GM08714 (cell line): ENCODE measurements around the gene VPS33B.
"Not testable (repeated sequence)": the region's sequence is repeated elsewhere in the genome, so short reads cannot be mapped to it uniquely, and the experiment has no call there.

Source experiments
- H3K4me3 ChIP-seq: fragments of 200-500 bp; sonication (Bioruptor generic); 2 replicates; pipeline ENCODE4 v1.5.1; 2014; ENCODE audit warnings: mild to moderate bottlenecking, low read length, inconsistent platforms
- ZNF274 ChIP-seq: IDR thresholded peaks from 2 replicates; pipeline ENCODE4 v1.6.1; 2012; ENCODE audit warnings: mild to moderate bottlenecking, low read depth, low read length

The VPS33B gene

DNA sequence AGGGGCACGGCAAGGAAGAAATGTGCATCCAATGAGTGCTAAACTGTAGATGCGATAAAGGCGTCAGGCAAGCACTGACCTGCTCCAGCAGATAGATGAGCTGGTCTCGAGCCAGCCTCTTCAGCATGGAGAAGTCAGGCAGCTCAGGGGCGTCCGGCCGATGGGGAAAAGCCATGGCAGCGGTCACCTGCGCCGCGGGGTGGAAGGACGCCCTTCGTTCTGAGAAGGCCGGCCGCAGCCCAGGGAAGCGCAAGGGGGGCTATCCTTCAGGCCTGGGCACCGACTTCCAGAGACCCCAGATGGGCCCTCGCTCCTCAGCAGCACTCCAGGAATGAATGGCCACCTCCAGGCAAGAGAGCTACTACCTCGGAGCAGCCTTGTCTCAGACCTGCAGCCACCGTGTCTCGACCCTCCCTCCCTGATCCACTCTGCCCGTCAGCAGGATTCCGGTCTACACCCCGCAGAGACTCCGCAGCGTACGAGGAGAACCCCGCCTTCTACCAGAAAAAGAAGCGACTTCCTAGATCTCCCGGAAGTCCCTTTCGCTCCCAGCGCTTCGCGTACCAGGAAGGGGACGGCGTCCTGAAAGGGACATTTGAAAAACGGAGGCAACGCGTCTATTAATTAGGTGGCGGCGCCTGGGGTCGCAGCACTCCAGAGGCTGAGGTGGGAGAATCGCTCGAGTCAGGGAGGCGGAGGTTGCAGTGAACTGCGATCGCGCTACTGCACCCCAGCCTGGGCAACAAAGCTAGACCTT lies at the start of gene VPS33B:
Gene VPS33B (minus strand): TSS at position 520 of the 757 bp plus-strand sequence. CDS start 345 bp downstream, at position 175.
- TF ChIP-seq ZNF274: no peak
- H3K4me3 ChIP-seq: peak within 1 kb of the TSS; percentile 97

DNA sequence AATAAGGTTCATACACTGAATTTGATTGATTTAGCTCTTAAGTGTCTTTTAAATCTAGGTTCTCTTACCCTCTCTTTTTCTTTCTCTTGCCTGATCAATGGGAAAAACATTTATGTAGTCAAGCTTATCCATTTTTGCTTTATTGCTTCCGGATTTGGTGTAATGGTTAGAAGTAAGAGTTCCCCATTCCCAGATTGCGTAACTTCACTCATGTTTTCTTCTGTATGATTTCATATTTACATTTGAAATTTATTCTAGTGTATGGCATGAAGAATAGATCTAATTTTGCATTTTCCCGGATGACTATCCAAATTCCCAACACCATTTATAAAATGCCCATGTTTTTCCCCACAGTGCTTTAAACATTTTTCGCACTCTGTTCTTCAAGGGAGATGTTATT lies 49.8 kb upstream of the VPS33B start:
- H3K4me3 ChIP-seq: no peak overlapping the region
- TF ChIP-seq ZNF274: no peak

DNA sequence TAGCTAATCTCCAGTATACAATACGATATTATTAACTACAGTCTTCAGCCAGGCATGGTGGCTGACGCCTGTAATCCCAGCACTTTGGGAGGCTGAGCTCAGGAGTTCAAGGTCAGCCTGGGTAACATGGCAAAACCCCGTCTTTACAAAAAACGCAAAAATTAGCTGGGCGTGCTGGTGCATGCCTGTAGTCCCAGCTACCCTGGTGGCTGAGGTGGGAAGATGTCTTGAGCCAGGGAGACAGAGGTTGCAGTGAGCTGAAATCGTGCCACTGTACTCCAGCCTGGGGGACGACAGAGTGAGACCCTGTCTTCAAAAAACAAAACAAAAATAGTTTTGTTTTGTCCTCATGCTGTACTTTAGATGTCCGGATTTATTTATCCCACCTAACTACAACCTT lies 48.5 kb upstream of the VPS33B start:
- H3K4me3 ChIP-seq: no peak overlapping the region
- TF ChIP-seq ZNF274: no peak

DNA sequence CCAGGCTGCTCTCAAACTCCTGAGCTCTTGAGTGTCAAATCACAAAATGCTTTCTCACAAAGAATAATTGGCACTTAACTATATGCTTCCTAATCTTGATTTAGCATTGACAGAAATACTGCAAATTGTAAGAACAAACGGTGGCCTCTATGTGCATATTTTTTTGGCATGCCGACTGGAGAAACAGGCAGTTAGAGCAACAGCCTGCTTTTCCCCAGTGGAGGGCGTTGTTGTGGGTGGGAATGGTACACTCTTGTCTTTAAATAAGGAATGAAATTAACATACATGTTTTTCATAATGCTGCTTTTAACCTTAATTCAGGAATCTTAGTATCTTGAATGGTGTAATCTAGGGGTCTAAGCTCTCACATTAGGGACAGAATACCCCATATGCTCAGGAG lies 46.6 kb upstream of the VPS33B start:
- no peak overlapping the region for H3K4me3 ChIP-seq
- no peak for TF ChIP-seq ZNF274

DNA sequence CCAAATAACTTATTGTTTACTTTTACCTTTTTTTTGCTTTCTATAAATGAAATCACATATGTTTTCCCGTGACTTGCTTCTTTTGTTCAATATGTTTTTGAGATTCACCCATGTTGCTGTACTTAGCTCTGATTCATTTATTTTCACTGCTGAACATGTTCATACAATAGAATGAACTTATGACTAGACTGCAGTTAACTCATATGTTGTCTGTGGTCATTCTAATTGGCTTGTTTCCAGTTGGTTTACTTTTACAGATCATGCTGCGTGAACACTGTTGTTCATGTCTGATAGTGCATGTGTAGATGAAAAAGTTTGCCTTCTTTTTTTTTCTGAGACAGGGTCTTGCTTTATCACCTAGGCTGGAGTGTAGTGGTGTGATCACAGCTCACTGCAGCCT lies 46.0 kb upstream of the VPS33B start:
- TF ChIP-seq ZNF274: no peak
- H3K4me3 ChIP-seq: no peak overlapping the region

DNA sequence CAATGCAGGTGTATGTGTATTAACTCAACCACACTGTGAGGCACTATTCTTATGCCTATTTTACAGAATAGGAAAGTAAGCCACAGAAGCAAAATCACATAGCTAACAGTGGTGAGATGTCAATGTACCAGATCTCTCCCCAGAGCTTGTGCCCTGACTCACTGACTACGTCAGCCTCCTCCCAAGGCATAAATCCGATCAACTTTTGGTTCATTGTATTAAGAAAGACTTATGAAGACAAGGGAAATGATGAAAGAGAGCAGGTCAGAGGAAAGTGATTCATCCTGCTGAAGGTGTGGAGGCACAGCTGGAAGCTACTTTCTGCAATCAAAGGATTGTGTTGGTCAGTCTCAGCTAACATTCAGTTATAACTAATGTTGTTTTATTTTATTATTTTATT lies 44.6 kb upstream of the VPS33B start:
- no peak overlapping the region for H3K4me3 ChIP-seq
- TF ChIP-seq ZNF274: no peak

DNA sequence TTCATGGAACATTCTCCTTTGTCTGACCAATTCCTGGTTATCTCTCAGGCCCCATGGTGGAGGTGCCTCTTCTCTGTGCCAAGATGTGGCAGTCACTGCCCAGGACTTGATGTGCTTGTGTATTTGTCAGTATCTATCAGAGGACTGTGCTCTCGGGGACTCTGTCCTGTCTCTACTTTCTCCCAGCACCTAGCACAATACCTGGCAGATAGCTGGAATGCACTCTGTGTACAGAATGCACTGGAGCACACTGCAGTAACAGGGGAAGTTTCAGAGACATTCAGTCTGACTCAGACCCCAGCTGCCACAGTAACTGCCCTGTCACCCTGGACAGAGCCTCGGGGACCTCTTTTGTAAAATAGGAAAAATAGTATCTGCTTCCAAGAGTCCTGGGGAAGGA lies 43.1 kb upstream of the VPS33B start:
- no peak for TF ChIP-seq ZNF274

DNA sequence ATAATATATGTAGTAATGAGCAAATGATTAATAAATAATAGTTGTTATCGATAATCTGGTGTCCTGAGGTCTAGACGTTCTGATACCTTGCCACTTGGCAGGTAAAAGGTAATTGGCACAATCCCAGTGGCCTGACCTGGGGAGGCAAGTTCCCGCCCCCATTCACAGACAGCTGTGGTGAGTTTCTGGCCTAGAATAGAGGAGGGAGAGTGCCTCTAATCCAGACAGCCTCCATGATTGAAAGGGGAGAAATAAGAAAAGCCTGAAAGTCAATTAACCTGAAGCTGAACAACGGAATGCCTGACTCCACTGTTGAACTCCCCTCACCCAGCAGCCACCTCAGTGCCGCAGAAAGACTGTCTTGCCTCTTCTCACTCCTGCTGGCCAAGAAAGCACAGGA lies 39.6 kb upstream of the VPS33B start:
- no peak overlapping the region for H3K4me3 ChIP-seq
- TF ChIP-seq ZNF274: no peak

More for the DNA sequence above, 43.1 kb upstream of the VPS33B start:
- no peak overlapping the region for H3K4me3 ChIP-seq

DNA sequence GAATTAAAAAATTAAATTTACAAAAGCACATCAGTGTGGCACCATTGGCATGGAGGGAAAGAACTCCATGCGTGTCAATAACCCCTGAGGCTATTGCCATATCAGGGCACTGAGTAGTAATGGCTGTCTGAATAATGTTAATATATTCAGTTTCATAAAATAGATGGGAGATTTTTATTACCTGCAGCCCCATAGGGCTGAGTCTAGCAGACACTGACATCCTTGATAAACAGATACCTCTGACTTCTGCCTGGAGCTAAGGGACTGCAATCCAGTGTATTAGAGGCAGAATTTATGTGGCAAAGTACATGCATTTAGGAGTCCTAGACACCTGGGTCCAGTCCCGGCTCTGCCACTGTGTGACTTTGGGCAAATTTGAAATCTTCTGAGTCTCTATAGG lies 38.8 kb upstream of the VPS33B start:
- H3K4me3 ChIP-seq: no peak overlapping the region
- TF ChIP-seq ZNF274: no peak

DNA sequence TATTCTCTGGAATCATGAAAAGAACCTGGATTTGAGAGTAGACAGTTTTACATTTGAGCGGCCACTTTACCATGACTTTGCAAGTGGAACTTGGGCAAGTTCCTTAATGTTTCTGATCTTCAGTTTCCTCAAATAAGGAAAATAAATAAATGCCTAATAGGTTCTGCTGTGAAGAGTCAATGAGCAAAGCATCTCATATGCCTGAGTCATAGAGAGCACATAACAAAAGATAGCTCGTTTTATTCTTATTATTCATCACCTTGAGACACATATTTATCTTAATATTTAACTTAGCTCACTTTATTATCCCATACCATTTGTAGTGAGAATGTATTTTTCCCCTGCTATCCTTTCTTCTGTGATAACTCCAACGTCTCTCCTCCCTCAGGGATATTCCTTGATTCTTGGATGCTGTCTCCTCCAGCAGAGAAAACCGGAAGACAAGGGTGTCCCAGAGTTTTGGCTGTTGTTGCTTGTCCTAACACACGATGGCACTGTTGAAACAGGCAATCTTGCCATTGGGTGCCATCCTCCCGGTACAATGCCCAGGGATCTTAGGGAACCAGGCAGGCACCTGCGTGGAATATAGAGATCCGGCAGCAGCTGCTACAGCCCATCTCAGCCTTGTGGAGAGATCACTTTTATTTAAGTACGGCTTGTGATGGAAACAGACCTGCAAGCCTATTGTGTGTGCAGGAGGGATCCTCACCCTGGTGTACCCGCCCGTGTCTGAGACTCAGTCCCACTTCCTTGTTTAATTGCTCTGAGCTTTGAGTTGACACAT lies 33.3 kb upstream of the VPS33B start:
- no peak for TF ChIP-seq ZNF274
- H3K4me3 ChIP-seq: no peak overlapping the region

DNA sequence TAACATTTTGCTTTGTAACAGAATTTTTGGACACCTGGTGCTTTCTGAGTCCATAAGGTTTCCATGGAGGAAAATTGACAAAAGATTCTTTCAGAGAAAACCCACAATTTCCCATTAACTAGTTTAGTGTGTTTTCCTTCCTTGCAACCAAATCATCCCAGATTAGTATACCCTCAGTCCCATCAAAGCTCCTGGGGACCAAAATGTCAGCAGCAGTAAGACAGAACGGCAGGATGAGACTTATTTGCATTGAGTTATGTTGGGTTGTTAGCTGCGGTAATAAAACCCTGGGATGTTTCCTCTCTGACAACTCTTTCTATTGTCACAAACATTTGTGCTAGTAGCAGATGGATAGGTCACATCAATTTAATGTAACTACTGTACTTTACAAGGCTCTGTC lies 32.4 kb upstream of the VPS33B start:
- no peak for TF ChIP-seq ZNF274
- H3K4me3 ChIP-seq: no peak overlapping the region

DNA sequence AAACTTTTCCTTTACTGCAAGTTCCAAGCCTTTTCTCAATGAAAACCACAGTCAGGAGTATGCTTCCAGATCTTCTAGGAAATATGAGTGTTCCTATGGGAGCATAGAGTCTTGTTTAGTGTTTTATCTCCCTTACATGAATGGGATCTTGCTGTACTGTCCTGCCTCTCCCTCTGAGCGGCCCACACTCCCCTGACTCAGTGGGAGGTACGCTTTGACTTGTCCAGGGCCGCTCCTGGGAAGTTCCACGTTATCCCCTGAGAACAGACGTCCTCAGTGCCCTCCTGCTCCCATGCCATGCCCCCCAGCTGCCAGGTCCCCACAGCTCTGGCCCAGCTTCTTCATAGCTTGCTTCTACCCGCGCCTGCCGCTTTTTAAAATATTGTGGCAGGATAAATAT lies 28.9 kb upstream of the VPS33B start:
- no peak overlapping the region for H3K4me3 ChIP-seq
- TF ChIP-seq ZNF274: no peak

DNA sequence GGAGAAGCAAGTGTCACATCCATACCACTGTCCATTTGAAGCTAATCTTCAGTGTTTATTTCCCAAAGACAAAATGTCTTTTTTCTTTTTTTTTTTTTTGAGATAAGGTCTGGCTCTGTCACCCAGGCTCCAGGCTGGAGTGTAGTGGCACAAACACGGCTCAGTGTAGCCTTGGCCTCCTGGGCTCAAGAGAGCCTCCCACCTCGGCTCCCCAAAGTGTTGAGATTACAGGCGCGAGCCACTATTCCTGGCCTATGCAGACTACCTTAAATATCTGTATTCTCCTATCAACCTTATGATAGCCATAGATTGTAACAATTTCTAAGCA lies 27.7 kb upstream of the VPS33B start:
- H3K4me3 ChIP-seq: no peak overlapping the region
- TF ChIP-seq ZNF274: no peak

DNA sequence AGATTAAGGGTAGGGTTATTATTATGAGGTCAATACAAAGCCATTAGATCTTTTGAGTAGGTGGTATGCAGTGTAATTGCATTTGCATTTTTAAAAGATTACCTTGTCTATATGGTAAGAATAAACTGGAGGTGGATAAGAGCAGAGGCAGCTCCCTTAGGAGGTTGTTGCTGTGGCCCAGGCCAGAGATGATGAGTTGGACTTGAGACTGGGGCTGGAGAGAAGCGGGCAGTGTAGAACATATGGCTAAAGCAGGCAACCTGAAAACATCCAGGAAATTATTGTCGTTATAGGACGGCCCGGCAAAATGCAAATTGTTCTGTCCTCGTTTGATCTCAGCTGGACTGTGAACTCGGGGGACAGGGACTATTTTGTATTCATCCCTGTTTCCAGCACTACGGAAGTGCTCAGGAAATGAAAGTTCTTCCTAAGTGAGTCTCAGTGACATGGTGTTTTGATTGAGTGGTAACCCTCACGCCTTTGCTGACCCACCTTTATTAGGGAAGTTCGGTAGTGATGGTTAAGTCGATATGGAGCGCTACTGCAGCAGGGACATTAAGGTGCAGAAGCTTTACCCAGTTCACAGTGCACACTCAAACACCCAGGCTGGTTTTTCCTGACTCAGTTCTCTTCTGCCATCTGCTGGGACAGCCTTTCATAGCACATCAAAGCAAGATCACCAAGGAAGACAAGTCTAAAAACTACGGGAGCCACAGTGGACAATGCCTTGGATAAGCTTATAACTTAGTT lies 27.2 kb upstream of the VPS33B start:
- TF ChIP-seq ZNF274: no peak
- no peak overlapping the region for H3K4me3 ChIP-seq

DNA sequence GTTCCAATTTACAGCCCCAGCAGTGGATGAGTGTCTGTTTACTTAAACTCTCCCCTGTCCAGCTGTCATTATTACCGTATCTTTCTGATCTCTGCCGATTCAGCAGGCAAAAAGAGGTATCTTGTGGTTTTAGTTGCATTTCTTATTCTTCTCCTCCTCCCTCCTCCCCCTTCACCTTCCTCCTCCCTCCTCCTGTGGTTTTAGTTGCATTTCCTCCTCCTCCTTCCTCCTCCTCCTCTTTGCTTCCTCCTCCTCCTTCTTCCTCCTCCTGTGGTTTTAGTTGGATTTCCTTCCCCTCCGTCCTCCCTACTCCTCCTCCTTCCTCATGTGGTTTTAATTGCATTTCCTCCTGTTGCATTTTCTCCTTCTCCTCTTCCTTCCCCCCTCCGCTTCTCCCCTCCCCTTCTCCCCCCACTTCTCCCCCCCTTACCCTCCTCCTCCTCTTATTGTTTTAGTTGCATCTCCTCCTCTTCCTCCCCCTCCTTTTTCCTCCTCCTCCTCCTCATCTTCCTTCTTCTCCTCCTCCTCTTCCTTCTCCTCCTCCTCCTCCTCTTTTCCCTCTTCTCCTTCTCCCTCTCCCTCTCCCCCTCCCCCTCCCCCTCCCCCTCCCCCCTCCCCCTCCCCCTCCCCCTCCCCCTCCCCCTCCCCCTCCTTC lies 25.3 kb upstream of the VPS33B start:
- TF ChIP-seq ZNF274: no peak
- no peak overlapping the region for H3K4me3 ChIP-seq

DNA sequence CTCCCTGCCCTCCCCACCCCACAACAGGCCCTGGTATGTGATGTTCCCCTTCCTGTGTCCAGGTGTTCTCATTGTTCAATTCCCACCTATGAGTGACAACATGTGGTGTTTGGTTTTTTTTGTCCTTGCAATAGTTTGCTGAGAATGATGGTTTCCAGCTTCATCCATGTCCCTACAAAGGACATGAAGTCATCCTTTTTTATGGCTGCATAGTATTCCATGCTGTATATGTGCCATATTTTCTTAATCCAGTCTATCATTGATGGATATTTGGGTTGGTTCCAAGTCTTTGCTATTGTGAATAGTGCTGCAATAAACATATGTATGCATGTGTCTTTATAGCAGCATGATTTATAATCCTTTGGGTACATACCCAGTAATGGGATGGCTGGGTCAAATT lies 23.7 kb upstream of the VPS33B start:
- H3K4me3 ChIP-seq: not testable (repeated sequence)
